Right renal pelvis (tissue), 4 donors: ENCODE results near the gene CERS3. TPM values are rescaled to one million over a fixed set of nuclear protein-coding genes. Genes with fewer than 3 reads are reported as not detected.

Experiments
- DNase-seq, 4 donors: peaks; one replicate each; pipeline ENCODE4 v3.0.0-alpha.2; 2013; ENCODE audit warnings: low read depth in 4 of 4, low spot score in 3 of 4, missing footprints in 1 of 4
- polyA plus RNA-seq, 4 donors: library from polyadenylated mRNA; unstranded; fragments of 120-200 nt; gene quantifications; one replicate each; pipeline ENCODE4 v1.2.1, GENCODE V29; 2013; ENCODE audit not compliant: insufficient read length in 4 of 4

The CERS3 gene
- polyA plus RNA-seq, 4 donors: 0.04 to 0.09 (median 0.07) TPM

DNA sequence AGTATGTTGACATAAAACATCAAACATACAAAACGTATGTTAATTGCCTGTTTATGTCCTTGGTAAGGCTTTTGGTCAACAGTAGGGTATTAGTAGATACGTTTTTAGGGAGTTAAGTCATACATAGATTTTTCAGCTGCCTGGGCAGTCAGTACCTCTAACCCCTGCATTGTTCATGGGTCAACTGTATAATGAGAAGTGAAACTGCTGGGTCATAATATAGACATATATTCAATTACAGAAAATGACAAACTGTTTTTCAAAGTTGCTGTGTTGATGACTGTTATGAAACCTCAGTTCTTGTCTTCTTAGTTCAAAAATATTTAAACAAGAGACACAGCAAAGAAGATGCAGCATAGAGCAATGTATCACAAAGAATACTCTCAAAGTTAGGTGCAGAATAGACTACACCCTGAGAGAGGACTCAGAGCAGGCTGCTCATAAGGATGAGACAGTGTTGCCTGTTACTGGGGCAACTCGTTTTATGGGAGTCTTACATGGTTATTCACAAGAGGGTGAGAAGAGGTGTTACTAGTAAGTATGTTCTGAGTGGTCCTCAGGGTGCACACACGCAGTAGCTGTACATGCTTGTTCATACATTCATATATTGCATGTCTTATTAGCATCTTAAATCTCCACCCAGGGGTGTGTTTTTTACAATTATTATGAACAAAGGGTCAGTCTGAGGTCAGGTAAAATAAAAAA, 133.9 kb downstream of the CERS3 start:
- DNase-seq: no peak

DNA sequence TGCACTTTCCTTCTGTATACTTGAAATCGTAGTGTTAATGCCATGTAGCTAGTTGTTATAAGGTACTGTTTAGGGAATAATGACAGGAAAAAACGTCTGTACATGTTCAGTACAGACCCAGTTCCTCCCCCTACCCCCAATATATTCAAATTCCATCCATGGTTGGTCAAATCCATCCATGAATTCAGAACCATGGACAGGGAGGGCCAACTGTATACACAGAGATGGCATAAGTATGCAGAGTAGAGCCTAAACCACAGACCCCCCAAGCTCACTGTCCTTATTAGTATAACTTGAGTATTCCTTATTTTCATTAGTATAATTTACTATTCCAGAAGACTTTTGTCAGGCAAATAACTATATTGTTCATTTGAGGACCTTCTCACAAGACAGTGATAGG, 135.7 kb downstream of the CERS3 start:
- DNase-seq: no peak

DNA sequence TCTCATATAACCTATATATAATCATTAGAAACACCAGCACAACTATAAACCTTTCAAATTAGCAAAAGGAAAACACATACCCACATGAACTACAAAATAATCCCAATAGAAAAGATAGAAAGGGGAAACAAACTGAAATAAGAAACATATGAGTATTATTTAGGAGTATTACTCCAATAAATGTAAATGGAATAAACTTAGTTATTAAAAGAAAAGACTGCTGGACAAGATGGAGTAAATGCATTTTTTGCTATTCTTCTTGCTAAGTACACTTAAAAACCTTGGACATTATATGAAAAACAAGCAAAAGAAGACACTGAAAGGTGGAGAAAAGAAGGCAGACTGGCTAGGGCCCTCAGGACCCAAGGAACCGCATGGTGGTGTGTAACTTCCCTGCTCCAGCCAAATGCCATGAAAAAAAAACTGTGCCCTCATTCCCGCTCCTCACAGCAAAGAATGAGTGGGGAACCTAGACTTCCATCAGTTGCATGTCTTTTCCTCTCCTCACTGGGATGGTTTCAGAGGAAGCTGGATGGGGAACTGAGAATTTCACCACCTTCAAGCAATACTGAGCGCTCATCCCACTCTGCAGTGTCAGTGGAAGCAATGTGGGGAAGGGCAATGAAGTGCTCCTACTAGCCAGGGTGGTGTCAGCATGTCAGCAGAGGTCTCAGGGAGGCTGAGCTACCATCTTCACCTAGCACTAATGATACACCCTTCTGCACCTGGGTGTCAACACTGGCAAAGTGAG, 143.3 kb downstream of the CERS3 start:
- DNase-seq: no peak

DNA sequence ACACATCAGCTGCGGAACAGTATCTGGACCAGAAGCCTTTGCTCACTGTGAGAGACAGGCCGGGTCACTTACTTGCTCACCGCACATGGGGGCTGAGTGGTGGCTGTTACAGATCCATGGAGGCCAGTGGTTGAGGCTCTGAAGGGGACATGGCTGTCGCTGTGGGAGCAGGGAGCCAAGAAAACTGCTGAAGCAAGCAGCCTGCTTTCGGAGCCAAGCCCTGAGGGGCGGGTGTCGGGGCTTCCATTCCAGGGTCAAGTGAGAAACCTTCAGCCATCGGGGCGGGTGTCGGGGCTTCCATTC, 144.7 kb downstream of the CERS3 start:
- no peak for DNase-seq

DNA sequence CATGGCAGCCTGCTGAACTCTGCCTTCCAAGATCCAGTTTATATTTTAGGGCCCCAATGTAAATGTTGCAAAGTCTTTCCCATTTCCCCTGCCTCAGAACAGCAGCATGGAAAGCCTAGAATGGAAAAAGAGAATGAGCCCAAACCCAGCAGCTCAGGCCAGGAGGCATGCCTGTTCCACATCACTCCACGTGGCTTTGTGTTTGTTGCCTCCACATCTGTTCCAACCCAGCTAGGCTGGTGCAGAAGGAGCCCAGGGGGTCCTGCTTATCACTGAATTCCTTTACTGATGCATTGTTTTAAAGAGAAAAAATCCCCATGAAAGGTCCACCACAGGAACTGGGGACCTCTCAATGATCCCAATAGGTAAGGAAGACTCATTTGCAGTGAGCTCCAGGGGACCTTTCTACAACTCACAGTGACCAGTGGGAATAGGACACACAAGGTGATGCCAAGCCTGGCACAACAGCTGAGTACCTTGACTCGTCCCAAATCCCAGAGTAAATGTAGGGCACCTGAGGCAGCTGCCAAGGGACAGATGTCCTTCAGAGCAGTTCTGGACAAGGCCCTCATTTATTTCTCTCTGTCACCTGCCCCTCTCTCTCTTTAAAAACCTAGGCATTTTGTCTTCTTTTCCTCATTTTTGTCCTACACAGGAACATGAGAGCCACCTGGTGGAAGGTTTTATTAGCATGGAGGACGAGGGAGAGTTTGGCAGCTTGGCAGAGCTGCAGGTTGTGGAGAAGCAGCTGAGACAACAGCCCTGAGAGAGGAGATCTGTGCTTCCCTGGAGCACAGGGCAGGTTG, 145.2 kb downstream of the CERS3 start:
- DNase-seq: no peak

DNA sequence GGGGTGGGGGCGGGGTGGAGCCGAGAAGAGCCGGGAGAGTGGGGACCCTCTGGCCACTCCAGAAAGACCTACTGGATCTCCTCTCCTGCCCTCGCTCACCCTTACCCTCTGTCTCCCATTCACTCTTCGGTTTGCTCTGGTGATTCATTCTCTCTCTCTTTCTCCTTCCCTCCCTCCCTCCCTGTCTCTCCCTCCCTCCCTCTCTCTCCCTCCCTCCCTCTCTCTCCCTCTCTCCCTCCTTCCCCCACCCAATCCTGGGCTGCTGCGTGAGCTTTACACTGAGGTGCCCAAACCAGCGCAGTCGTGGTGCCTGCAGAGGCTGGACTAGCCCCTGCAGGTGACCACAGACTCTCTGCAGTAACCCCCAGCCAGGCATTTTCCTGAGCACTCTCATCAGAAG, 154.8 kb downstream of the CERS3 start:
- DNase-seq: no peak

DNA sequence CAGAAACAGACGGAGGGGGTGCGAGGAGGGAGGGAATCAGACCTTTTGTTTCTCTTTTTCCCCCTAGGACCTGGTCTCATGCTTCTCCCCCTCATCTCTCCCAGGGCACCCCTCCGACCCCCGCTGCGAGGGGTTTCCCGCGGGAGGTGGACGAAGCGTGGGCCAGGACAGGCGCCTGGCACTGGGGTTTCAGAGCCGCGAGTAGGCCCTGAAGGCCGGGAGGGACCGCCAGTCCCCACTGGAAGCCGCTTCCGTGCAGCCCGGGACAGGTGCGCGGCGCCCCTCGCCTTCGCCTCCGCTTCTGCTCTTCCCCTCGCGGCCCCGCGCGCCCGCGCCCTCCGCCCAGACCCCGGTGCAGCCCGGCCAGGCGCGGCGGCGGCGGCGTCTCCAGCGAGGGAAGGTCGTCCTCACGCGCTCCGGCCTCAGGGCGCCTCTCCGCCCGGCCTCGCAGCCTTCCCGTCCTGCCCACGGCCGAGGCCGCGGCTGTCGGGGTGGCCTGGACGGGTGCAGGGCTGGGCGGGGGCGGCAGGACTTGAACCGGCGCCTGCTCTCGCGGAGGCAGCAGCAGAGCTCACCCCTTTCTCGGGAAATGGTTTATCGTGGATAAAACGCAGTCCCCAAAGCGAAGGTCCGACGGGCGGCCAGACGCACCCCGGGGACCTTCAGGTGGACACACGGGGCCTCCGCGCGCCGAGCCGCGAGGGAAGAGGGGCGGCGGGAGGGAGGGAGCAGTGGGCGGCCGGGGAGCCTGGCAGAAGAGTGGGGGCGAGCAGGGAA, 155.4 kb downstream of the CERS3 start:
- DNase-seq: no peak

DNA sequence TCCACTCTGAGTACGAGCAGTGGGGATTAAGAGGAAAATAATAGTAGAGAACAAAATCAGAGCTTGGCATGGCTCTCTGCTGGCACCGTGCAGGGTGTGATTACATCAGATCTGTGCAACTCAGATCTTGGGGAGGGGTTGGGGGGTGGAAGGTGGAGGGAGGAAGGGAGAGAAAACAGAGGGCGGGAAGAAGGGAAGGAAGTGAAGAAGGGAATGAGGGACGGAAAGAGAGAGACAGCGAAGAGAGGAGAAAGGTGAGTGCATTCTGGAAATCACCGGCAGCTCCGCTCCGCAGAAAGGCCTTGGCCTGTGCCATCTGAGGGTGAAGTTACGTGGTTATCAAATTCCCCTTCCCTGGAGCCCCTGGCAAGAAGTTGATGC, 156.0 kb downstream of the CERS3 start:
- DNase-seq: no peak

DNA sequence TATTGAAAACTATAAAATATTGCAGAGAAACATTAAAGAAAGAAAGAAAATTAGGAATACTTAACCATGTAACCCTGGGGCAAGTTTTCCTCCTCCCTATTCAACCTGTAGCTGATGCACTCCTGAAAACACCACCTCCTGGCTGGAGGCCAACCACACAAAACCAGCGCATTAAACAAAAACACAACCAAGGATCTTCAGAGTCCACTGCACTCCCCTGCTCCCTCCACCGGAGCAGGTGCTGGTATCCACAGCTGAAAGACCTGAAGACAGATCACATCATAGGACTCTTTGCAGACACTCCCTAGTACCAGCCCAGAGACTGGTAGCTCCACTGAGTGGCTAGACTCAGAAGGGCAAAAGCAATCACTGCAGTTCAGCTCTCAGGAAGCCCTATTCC, 173.4 kb downstream of the CERS3 start:
- no peak for DNase-seq

DNA sequence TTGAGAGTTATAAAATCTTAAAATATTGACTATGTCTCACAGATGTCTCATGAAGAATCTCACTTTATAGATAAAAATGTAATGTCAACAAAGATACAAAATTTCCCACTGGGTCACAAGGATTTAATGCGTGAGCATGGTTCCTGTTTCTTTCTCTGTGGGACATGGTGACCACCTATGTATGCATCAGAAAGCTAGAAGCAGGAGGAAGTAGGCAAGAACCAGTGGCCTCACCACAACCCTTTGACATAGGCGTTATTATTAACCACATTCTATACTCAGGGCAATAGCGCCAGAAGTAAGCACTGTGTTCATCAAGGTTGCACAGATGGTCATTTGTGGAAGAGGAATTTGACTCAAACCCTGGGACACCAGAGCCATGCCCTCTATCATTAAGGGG, 175.3 kb downstream of the CERS3 start:
- no peak for DNase-seq

DNA sequence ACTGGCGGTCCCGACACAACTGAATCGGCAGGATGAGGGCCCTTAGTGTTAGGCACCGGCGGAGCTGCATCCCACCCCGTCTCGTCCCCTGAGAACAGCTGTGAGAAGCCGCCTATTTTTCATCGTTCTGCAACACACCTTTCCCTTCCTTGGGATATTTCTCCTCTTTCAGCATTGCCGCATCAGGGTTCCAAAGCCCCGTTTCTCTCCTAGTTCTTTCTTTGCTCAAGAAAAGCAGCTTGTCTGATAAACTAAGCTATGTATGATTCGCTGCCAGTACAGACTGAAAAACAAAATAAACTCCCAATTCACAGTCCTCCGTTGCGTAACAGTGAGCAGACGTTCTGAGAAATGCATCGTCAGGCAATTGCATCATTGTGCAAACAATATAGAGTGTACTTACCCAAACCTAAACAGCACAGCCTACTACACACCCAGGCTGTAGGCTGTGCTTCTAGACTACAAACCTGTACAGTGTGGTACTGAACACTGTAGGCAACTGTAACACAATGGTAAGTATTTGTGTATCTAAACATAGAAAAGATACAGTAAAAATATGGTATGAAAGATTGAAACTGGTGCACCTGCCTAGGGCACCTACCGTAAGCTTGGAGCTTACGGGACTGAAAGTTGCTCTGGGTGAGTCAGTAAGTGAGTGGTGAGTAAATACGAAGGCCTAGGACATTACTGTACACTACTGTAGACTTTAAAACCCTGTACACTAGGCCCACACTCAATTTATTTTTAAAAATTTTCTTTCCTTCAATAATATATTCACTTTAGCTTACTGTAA, 178.1 kb downstream of the CERS3 start:
- DNase-seq: no peak

Other genes starting within 250 kb of the CERS3 start
- 1 to 10 TPM; 1.9 to 3.4 (median 2.6) TPM for gene ADAMTS17, start 187.0 kb downstream of the CERS3 start, polyA plus RNA-seq
- gene LINS1, start 73.2 kb upstream of the CERS3 start, polyA plus RNA-seq: 10 to 100 TPM; 19.7 to 27.4 (median 23.0) TPM
- gene ASB7, start 73.6 kb upstream of the CERS3 start, polyA plus RNA-seq: 10 to 100 TPM; 14.3 to 18.4 (median 17.9) TPM